ENCODE measurements around the gene SBF2.
"Not testable (repeated sequence)": the region's sequence is repeated elsewhere in the genome, so short reads cannot be mapped to it uniquely, and the experiment has no call there.

The SBF2 gene

DNA sequence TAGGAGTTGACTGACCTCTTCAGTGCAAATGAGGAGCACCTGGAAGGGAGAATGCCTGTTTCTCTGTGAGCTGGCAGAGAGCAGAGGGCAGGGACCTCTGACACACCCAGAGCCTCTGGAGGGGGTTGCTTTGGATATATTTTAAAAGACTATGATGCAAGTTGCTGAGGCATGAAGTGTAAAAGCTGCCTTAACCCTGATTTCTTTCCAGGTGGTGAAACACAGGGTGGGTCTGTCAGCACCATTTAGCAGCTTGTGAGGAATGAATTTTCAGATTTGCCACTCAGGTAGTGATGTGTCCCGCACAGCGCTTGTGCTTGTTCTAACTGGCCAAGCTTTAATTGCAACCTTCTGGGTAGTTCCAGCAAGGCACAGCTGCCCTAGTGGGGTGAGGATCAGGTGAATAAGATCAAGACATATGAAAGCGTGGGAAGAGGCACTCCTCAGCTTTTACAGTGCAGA lies 540.0 kb downstream of the SBF2 start:
- DNase-seq (ENCODE audit: low read depth, low spot score) = no peak

DNA sequence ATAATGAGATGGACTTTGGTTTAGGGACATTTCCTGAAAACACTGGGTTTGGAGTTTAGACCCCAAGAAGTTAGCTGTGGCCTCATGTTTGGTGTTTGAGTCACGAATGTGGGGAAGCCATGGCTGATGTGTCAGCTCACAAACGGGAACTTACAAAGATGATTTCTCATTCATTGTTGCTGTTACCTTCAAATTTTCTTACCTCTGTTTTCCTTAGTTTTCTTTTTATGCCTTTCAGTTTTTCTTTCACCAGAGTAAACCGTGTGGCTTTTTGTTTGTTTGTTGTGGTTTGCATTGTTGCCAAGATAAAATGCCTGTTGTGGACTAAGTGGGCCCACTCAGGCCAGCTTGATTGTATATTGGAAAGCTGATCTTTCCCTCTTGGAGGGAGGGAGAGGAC lies 541.0 kb downstream of the SBF2 start:
- no peak for DNase-seq (ENCODE audit: low read depth, low spot score)

DNA sequence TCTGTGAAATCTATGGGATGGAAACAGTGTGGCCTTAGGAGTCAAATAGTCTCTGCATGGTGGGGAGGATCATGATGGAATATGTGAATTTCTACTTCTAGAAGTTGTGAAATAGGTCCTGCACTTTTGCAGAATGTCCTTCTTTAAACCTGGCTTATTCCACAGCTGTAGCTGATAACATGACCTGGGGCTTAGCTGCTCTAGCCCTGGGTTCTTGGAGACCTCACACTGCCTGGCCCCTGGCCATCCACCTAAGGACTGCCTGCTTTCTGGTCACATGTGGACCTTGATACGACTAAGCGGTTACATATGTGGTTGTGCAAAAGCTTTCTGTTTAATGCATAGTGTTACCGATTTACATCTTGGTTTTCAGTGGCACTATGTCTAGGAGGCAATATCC lies 541.9 kb downstream of the SBF2 start:
- no peak for DNase-seq (ENCODE audit: low read depth, low spot score)

DNA sequence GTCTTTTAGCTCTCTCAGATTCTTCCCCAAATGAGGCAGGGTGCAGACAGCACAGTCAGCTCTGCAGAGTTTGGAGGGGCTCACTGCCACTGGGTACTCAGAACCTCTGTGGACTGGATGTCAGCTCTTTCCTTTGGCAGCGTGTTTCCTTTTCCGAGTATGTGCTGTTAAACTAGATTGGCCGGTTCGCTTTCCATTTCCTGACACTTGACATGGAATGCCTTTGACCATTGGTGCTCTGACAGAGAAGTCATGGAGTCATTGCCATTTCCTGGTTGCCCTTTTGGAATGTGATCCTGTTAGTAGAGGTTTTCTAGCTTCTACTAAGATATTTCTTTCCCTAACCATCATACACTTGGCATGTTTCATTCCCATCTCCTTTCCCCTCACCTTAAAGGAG lies 543.5 kb downstream of the SBF2 start:
- DNase-seq (ENCODE audit: low read depth, low spot score) = no peak

DNA sequence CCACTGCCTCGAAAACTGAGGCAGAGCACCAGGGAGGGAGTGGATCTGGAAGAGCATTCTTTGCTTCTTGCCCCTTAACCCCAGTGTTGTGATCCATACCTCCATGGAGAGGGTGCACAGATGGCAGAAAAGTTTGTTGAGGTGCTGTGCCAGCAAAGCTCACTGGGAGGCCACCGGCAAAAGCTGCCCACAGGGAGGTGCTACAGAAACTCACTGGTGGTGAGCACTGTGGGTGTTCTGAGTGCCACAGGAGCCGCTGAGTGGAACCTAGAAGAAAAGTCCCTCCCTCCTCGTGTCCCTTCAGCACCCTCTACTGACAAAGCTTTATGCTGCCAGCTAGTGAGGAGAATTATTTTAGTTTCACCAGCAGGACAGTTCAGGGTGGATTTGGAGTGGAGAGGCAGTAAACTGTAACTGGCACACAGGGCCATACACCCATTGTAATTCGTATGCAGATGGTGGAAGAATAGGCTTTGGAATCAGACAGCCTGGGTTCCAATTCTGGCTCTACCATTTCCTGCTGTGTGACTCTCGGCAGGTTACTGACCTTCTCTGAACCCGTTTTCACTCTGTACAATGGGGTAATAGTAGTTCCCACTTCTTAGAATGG lies 545.6 kb downstream of the SBF2 start:
- peak; percentile 59 for DNase-seq (ENCODE audit: low read depth, low spot score)

DNA sequence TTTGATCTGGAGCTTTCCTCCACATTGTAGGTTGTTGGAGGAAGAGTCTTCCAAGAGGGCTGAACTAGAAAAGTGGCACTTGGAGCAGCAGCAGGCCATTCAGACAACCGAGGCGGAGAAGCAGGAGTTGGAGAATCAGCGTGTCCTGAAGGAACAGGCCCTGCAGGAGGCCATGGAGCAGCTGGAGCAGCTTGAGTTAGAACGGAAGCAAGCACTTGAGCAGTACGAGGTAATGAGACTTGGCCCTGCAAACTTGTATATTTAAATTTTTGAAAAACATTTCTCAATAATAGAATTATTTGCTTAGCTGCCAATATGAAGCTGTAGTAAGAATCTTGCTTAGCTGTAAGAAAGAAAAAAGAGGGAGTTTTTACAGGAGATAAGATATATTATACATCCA lies 546.2 kb downstream of the SBF2 start:
- DNase-seq (ENCODE audit: low read depth, low spot score) = no peak

DNA sequence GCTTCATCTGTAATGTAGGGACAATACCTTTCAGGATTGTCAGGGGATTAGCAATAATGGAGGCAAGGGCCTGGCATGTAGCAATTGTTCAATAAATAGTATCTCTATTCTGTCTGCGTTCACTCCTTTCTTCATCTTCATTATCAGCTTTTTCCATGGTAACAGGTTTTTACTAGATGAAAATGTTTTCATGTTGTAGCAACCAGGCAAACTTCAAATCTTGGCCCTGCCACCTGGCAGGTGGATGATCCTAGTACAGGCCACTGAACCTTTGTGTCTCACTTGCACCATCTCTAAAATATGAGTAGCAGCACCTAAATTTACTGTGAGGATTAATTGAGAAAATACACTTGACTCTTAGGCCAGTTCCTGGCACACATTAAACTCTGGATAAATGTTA lies 546.8 kb downstream of the SBF2 start:
- DNase-seq (ENCODE audit: low read depth, low spot score) = no peak

DNA sequence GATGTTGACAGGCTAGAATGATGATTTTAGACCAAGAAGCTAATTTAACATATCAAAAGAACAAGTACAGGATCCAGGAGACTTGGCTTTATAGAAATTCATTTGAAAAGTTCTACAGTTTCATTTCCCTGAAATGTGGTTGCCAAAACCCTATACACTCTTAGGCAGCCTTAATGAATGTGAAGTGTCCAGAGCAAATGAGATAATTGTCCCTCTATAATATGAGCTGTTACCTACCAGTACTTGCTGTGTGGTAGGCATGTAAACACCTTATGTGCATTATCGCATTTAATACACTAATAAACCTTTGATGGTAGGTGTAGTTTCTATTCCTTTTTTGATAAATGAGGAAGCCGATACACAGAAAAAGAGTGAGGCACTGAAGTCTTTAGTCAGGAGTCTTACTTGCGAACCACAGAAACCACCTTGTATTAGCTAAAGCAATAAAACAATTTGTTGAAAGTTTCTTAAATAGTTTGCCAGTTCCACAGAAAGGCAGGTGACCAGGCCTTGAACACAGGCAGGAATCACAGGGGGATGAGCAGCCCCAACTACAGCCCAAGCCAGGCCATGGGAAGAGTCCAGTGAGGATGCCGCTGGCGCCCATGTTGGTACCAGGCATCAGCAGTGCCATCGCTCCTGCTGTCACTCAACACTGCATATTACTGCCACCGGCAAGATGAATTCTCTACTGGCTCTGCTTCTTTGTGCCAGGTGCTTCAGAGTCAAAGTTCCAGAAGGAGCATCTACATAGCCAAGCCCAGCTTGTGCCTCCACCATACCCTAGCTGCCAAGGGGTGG lies 548.4 kb downstream of the SBF2 start:
- DNase-seq (ENCODE audit: low read depth, low spot score) = no peak

DNA sequence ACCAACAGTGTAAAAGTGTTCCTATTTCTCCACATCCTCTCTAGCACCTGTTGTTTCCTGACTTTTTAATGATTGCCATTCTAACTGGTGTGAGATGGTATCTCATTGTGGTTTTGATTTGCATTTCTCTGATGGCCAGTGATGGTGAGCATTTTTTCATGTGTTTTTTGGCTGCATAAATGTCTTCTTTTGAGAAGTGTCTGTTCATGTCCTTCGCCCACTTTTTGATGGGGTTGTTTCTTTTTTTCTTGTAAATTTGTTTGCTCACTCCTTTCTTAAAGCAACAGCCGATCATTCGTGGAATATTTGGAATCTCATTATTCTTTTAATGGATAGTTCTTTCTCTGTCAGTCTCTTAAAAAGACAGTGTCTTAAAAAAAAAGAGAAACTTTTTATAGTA lies 550.5 kb downstream of the SBF2 start:
- DNase-seq (ENCODE audit: low read depth, low spot score) = not testable (repeated sequence)

DNA sequence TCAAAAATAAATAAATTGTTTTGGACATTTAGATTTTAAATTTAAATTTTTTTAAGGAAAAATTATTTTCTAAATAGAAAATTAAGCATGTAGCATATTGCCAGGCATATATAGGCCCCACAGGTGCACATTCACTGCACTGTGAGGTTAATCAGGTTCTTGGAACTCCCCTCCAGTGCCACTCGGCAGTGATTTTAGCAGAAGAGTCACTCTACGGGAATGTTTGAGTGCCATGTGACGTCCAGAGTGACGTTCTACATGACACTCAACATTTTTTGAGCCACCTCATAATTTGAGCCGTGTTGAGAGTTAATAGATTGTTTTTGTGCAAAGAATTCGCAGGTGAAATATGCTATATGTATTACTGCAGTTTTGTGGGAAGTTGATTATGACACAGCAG lies 552.8 kb downstream of the SBF2 start:
- DNase-seq (ENCODE audit: low read depth, low spot score) = no peak

DNA sequence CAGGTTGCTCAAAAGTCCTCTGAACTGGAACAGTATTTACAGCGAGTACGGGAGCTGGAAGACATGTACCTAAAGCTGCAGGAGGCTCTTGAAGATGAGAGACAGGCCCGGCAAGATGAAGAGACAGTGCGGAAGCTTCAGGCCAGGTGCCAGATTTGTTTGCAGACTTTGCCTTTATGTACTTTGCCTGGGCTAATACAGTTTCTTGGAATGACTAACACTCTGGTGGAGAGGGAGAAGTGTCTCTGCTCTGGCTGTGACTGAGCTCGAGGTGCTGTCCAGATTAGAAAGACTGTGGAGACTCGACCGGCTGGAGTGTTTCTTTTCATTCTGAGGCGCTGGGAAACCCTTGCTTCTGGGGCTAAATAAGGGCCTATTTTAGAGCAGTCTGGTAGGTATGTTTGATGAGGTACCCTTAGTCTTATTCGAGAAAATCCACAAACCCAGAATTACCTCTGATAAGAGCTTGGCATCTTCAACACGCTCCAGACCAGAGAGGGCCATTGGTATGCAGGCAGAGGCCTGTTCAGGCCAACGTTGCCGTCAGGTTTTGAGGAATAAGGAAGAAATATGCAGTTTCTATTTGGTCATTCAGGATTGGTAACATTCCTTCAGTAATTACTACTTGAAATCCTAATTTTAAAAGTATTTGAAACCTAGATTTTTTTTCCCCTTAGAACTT lies 553.7 kb downstream of the SBF2 start:
- no peak for DNase-seq (ENCODE audit: low read depth, low spot score)

DNA sequence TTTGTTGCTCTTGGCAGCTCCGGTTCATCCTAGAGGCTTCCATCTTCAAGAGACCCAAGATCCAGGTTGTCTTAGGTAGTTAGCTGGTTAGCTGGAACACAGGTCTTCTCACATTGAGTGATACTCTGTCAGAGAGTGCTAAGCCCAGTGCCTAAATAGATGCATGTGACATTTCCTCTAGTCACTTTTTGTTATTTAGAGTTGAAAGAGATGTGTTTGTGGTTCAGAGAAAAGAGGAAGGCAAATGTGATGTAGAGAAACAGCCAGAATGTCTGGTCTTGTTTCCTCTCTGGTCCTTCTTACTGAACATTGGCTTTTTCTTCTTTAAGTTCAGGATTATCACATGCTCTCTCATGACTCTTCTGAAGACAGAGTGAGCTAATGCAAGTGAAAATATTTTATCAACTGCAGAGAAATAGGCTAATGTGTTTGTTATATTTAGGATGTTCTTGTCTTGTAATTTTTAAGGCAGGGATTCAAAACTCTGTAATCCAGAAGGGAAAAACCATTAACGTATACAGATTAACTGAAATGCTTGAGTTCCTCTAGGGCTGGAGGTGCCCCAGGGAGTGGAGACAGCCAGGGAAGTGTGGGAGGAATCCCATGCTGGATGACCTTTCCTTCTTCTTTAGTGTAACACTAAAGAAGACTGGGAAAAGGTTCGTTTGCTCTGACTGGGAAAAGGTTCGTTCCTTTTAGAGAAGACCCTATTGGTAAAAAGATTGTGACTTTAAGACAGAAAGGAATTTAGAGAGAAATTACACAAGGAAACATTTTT lies 554.7 kb downstream of the SBF2 start:
- no peak for DNase-seq (ENCODE audit: low read depth, low spot score)

DNA sequence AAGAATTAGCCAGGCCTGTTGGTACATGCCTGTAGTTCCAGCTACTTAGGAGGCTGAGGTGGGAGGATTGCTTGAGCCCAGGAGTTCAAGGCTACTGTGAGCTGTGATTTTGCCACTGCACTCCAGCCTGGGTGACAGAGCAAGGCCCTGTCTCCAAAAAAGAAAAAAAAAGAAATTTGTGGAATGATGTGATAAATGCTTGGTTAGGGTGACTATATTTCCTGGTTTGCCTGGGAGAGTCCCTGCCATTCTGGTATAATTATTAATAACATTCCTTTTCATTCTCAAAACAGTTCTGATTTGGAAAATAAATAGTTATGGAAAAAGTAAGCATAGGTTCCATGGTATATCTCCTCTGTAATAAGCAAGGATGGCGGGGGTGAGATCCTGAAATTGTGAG lies 555.3 kb downstream of the SBF2 start:
- no peak for DNase-seq (ENCODE audit: low read depth, low spot score)

DNA sequence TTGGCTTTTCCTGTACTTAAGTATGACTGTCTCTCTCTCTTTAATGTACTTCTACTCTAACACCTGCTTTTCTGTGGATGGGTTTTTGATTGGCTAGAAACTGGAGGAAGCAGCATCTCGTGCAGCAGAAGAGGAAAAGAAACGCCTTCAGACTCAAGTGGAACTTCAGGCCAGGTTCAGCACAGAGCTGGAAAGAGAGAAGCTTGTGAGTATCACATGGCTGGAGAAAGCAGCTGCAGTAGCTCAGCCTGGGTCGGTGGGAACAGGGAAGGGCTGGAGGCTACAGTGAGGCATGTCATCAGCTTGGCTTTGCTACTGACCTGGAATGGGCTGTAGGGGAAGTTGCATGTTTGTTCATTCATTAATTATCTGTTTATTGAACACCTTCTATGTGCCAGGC lies 555.9 kb downstream of the SBF2 start:
- no peak for DNase-seq (ENCODE audit: low read depth, low spot score)

DNA sequence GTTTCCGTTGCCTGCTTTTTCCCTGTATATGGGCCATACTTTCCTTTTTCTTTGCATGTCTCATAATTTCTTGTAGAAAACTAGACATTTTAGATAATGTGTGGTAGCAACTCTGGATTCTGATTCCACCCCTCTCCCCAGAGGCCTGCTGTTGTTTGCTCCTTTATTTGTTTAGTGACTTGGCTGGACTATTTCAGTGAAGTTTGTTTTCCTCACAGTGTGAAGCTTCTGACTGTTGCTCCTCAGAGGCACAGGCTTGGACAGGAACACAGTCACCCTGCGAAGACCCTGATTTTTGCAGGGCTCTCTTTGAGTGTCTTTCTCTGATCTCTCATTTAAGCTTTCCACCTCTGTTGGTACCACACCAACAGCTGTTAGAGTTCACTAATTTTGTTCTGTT lies 557.7 kb downstream of the SBF2 start:
- peak; percentile 67 for DNase-seq (ENCODE audit: low read depth, low spot score)

DNA sequence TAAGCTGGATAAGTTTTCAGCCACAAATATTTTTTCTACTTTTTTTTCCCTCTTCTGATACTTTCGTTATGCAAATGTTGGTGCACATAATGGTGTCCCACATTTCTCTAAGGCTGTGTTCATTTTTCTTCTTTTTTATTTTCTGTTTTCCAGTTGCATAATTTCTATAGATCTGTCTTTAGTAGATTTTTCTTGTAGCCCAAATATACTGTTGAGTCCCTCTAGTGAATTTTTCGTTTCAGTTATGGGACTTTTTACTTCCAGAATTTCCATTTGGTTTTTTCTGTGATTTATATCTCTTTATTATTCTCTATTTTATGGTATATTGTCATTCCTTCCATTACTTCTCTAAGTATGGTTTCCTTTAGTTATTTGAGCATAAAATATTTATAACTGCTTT lies 558.1 kb downstream of the SBF2 start:
- no peak for DNase-seq (ENCODE audit: low read depth, low spot score)

DNA sequence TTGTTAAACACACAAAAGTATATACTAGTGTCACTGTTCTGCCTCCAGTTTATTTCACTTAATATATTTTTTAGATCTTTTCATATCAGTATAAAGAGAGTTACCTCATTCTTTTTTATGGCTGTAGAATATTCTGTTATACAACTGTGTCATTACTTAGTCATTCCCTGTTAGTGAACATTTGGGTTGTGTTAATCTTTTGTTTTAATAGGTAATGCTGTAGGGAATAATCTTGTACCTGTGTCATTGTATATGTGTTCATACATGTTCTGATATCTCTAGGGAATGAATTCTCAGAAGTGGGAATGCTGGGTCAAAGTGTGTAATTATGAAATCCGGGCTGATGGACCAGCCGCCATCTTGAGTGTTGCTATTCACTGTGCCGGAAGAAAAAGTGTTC lies 558.8 kb downstream of the SBF2 start:
- DNase-seq (ENCODE audit: low read depth, low spot score) = no peak

DNA sequence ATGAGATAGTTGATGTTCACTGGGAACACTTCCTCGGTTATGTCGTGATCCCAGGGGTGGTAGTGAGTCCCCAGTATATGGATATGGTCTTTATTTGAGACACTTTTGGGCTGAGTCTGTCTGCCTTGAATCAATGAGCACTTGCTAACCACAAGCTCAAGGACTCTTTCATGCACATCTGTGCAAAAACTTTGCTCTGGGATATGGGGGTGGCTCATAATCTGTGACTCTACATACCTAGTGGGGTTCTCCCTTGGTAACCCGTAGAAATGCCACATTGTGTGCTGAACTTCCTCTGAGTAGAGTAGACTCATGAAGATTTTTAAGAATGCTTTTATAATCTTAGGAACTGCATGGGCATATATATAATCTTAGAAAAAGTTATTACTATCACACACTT lies 560.8 kb downstream of the SBF2 start:
- DNase-seq (ENCODE audit: low read depth, low spot score) = no peak

DNA sequence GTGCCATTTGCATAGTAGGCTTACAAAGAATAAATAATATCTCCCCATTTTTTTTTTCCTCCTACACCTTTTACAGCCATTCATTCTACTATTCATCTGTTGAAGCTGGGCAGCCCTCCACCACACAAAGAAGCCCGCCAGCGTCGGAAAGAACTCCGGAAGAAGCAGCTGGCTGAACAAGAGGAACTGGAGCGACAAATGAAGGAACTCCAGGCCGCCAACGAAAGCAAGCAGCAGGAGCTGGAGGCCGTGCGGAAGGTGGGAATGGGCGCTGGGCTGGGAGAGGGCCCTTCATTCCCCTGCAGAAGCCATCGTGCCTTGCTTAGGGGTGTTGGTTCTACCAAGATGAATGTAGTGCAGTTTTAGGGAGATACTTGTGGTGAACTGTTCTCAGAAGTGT lies 561.6 kb downstream of the SBF2 start:
- no peak for DNase-seq (ENCODE audit: low read depth, low spot score)

DNA sequence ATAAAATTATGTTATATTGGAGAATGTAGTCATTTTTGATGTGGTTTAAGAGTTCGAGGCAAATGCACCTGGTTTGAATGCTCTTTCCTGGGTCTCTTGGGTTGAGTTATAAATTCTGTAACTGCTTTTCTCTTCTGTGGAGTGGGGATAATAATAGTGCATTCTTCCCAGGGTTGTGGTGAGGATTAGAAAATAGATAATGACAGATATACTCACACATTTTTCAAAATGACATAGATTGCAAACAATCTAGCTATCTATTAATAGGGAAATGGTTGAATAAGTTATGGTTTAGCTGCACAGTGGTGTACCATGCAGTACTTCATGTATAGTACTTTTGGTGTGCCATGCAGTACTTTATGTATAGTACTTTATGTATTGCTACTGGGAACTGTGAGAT lies 562.8 kb downstream of the SBF2 start:
- no peak for DNase-seq (ENCODE audit: low read depth, low spot score)

Measured in smooth muscle cell of the brain vasculature (primary cell).